Activated naive CD4-positive, alpha-beta T cell (primary cell): ENCODE data around the gene ZNF536.
"Not testable (repeated sequence)": the region's sequence is repeated elsewhere in the genome, so short reads cannot be mapped to it uniquely, and the experiment has no call there.

Source experiments
- DNase-seq, 4 experiments: peaks; one replicate each; lab custom pipeline; 2025; lab: John Stamatoyannopoulos, UW

The ZNF536 gene

GRCh38 chr19:30482956-30483355 is 110.8 kb downstream of the ZNF536 start:
- no peak for DNase-seq

DNA sequence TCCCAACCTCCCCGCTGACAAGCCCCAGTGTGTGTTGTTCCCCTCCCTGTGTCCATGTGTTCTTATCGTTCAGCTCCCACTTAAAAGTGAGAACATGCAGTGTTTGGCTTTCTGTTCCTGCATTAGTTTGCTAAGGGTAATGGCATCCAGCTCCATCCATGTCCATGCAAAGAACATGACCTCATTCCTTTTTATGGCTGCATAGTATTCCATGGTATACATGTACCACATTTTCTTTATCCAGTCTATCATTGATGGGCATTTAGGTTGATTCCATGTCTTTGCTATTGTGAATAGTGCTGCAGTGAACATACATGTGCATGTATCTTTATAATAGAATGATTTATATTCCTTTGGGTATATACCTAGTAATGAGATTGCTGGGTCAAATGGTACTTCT is 114.1 kb downstream of the ZNF536 start:
- DNase-seq, result not testable (repeated sequence)

GRCh38 chr19:30487178-30487577 is 115.0 kb downstream of the ZNF536 start:
- DNase-seq, result no peak

DNA sequence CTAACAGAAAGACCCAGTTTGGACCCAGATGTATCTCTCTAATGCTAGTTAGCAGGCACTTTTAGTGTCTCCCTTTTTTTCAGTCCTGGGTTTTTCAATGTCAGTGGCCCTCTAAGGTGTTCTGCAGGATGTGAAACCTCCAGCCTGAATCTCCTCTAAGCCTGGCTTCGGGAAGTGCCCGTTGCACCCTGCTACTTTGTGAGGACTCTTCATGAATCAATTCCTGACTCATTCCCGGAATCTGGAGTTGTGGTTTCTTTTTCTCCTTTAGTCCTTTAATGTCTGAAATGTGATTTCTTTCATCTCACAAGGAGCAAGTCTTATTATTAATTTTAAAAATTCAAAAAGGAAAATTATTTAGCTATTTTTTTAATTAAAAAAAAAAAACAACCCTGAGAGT is 116.0 kb downstream of the ZNF536 start:
- DNase-seq, result no peak

- no peak for DNase-seq
These were observed 118.6 kb downstream of the ZNF536 start for GRCh38 chr19:30490760-30491159.

GRCh38 chr19:30492586-30493270 is 120.5 kb downstream of the ZNF536 start:
- no peak for DNase-seq

GRCh38 chr19:30497034-30497433 is 124.8 kb downstream of the ZNF536 start:
- no peak for DNase-seq

GRCh38 chr19:30498085-30498484 is 125.9 kb downstream of the ZNF536 start:
- not testable (repeated sequence) for DNase-seq

DNA sequence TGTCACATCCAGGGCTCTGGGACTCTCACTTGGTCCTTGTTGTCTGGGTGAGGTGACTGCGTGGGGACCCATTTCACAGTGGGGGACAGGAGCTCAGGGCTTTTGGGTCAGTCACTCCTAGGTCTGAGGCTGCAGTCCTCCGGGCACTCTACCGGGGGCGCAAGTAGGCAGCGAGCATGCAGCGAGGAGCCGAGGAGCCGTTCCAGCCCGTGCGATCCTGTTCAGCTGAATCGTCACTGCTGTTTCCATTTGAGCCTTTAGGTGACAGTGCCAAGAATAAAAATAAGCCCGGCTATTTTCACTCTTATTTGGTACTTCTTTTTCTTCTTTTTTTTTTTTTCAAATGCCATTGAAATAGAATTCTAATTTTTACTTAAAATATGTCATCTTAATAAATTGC is 126.5 kb downstream of the ZNF536 start:
- no peak for DNase-seq

GRCh38 chr19:30504272-30504671 is 132.1 kb downstream of the ZNF536 start:
- DNase-seq, result no peak

- DNase-seq, result no peak
These were observed 140.2 kb downstream of the ZNF536 start for GRCh38 chr19:30512176-30513081.

DNA sequence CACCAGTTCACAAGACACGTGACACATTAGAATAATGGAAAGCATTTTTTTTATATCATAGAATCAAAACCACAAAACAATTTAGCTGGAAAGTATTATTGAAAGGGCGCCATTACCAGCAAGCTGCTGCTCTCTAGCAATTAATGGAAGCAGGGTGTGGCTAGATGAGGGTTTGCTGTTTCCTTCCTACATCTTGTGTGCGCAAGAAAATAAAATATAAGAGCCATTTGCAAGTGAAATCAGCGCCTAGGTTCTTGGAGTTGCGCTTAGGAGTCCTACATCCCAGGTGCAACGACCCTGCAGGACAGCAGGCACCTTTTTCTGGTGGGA is 140.9 kb downstream of the ZNF536 start:
- no peak for DNase-seq

DNA sequence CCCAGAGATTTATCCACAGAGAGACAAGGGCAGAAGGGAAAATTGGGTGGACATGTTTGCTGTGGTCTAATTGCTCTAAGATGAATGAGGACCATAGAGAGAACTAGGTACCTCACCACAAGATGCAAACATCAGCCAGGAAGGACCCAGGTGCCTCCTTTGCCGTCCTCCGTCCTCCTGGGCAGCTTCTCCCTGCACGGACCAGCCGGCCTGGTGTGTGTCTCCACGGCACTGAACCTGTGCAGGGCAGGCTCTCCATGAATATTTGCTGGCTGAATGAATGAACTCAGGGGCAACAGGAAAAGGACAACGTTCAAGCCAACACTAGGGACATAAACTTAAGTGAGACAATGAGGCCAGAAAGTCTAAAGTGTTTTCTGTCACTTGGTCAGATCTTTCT is 143.9 kb downstream of the ZNF536 start:
- DNase-seq, result no peak

DNA sequence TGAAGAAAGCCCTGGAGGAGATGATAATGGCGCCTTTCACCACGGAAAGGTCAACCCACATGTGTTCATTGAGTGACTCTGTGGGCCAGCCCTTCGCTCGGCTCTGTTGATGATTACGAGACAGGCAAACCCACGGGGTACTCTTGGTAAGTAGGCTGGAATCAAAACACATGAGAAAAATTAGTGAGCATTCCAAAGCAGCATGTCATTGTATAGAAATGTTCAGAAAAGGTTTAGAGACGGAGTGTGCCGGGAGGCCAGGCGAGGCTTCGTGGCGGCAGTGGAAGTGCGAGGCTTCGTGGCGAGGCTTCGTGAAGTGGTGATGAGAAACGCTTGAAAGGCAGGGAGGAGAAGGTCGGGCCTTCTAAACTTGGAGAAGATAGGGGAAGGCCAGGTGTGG is 144.3 kb downstream of the ZNF536 start:
- no peak for DNase-seq

- no peak for DNase-seq
These were observed 146.9 kb downstream of the ZNF536 start for GRCh38 chr19:30518965-30519606.

GRCh38 chr19:30519607-30520205 is 147.5 kb downstream of the ZNF536 start:
- DNase-seq, result no peak

DNA sequence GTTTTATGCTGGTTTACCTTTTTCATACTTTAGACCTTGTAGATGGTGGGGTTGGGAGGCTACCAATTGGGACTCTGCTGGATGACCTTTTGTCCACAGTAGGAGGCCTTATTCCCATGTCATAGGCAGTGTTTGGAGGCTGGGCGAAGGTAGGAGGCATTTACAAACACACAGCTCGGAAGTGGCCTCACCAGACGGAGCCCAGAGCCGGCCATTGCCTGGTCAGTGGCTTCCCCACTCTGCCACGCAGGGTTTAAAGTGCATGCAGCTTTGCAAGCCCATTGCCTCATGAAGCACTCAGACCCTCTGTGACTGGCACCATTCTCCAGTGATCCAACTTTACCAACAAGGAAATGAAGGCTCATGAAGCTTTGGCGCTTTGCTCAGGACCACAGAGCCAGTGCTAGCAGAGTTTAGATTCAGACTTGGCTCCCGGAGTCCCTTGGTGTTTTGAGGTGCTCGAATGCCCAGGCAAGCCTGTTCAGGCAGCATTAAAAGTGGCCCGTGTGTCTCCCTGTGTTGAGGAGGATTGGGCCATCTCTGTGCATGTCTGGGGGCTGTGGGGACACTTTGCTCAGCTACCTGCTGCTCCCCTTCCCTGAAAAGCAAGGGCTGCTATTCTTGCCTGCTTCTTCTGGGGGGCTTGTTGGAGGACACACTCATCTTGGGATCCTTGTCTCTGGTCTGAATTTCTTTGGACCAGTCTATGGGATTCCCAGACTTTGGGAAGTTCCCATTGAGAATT is 148.7 kb downstream of the ZNF536 start:
- DNase-seq, result no peak

GRCh38 chr19:30521937-30522336 is 149.8 kb downstream of the ZNF536 start:
- DNase-seq, result no peak

- DNase-seq, result no peak
These were observed 150.2 kb downstream of the ZNF536 start for GRCh38 chr19:30522341-30522740.

GRCh38 chr19:30523791-30524190 is 151.6 kb downstream of the ZNF536 start:
- DNase-seq, result no peak

GRCh38 chr19:30525383-30525782 is 153.2 kb downstream of the ZNF536 start:
- DNase-seq, result no peak

DNA sequence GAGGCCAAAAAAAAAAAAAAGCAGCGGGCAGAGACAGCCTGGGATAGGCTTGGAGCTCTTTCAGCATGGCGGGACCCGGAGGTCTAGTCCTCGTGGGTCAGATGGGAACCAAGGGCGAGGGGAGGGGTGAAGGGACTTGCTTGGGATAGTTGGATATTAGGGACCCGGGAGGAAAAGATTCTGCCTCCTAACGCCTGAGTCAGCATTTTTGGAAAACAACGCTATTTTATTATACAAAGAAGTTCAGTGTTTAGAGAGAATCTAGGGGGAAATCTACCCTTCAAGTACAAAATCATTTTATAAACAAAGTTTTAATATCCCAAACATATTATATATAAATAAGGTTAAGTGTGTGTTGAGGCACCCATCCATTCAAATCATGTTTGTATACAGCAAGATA is 156.7 kb downstream of the ZNF536 start:
- DNase-seq, result no peak
